ENCODE data around the gene CRISP2. TPM values are rescaled to one million over a fixed set of nuclear protein-coding genes. Genes with fewer than 3 reads are reported as not detected.

The CRISP2 gene
- total and polyA plus RNA-seq, 9 of the 15 experiments (the other 6 are each of a cell fraction or from before 2014, with no cell fraction given) = not detected

GRCh38 chr6:49646130-49646824 is 67.1 kb downstream of the CRISP2 start (continued):
- TF ChIP-seq RERE (CRISPR knock-in tag; IDR thresholded peaks at IDR 0.05; ENCODE audit: borderline replicate concordance) (no peak), ZNF282 (CRISPR knock-in tag; IDR thresholded peaks at IDR 0.05) (no peak), SMARCA5 (IDR thresholded peaks at IDR 0.05) (no peak), ATF3 (IDR thresholded peaks at IDR 0.05) (peak; percentile 29; the same call in 1 of the 2 replicates), ATF3 (CRISPR knock-in tag; conservative IDR thresholded peaks at IDR 0.05) (no peak), PREB (CRISPR knock-in tag; IDR thresholded peaks at IDR 0.05) (no peak), ZNF764 (CRISPR knock-in tag; IDR thresholded peaks at IDR 0.05; ENCODE audit: low read depth) (no peak), CLOCK (CRISPR knock-in tag; IDR thresholded peaks at IDR 0.05; ENCODE audit: borderline replicate concordance) (no peak), KHSRP (IDR thresholded peaks at IDR 0.05) (peak; percentile 89), ZZZ3 (IDR thresholded peaks at IDR 0.05) (no peak), ZEB2 (IDR thresholded peaks at IDR 0.05) (peak; percentile 75)
- TF ChIP-seq, protein P1, sequence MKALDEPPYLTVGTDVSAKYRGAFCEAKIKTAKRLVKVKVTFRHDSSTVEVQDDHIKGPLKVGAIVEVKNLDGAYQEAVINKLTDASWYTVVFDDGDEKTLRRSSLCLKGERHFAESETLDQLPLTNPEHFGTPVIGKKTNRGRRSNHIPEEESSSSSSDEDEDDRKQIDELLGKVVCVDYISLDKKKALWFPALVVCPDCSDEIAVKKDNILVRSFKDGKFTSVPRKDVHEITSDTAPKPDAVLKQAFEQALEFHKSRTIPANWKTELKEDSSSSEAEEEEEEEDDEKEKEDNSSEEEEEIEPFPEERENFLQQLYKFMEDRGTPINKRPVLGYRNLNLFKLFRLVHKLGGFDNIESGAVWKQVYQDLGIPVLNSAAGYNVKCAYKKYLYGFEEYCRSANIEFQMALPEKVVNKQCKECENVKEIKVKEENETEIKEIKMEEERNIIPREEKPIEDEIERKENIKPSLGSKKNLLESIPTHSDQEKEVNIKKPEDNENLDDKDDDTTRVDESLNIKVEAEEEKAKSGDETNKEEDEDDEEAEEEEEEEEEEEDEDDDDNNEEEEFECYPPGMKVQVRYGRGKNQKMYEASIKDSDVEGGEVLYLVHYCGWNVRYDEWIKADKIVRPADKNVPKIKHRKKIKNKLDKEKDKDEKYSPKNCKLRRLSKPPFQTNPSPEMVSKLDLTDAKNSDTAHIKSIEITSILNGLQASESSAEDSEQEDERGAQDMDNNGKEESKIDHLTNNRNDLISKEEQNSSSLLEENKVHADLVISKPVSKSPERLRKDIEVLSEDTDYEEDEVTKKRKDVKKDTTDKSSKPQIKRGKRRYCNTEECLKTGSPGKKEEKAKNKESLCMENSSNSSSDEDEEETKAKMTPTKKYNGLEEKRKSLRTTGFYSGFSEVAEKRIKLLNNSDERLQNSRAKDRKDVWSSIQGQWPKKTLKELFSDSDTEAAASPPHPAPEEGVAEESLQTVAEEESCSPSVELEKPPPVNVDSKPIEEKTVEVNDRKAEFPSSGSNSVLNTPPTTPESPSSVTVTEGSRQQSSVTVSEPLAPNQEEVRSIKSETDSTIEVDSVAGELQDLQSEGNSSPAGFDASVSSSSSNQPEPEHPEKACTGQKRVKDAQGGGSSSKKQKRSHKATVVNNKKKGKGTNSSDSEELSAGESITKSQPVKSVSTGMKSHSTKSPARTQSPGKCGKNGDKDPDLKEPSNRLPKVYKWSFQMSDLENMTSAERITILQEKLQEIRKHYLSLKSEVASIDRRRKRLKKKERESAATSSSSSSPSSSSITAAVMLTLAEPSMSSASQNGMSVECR (CRISPR knock-in tag; IDR thresholded peaks at IDR 0.05) = no peak
